DOHH2 (cell line): ENCODE data around the gene RAB4A.

Experiments
- CTCF ChIP-seq: fragments of 200-600 bp; sonication (generic); IDR thresholded peaks from one replicate; pipeline ENCODE4 v1.5.1; 2014; ENCODE audit warnings: antibody characterized with exemption, mild to moderate bottlenecking, low read depth, low read length; ENCODE audit not compliant: poor library complexity, severe bottlenecking
- EZH2phosphoT487 ChIP-seq: fragments of 200-600 bp; sonication (generic); IDR thresholded peaks from 2 replicates; pipeline ENCODE4 v1.6.1; 2017; ENCODE audit warnings: borderline replicate concordance, mild to moderate bottlenecking, antibody characterized with exemption, low read length, moderate library complexity, mixed read lengths

- no peak for TF ChIP-seq CTCF
- no peak for TF ChIP-seq EZH2phosphoT487
Observed at GRCh38 chr1:229298420-229298819, 27.5 kb downstream of the RAB4A start.
